B cell (primary cell): Measurements from ENCODE around the gene SCMH1. TPM values are rescaled to one million over a fixed set of nuclear protein-coding genes. Genes with fewer than 3 reads are reported as not detected.

Experiments
- ATAC-seq: fragments of 200-7000 bp; cut with Tn5 transposase; one replicate; pipeline ENCODE4 v1.10.0; 2021; ENCODE audit warnings: low read depth, mild to moderate bottlenecking, moderate number of reproducible peaks, moderate library complexity
- CTCF ChIA-PET: fragments of 350-600 bp; sonication (Branson Sonifier 250); formaldehyde crosslinking; loops from one replicate; lab custom pipeline; 2021; ENCODE audit warnings: antibody characterized with exemption, inconsistent platforms; lab: Charles Lee
- POLR2A ChIA-PET: fragments of 350-600 bp; sonication (Branson Sonifier 250); formaldehyde crosslinking; loops from one replicate; lab custom pipeline; 2021; ENCODE audit warnings: antibody characterized with exemption; lab: Charles Lee
- DNase-seq: peaks from one replicate; pipeline ENCODE4 v3.0.0; 2013
- H2AFZ ChIP-seq: 2 replicates; pipeline ENCODE4 v1.6.1; 2012; ENCODE audit warnings: mild to moderate bottlenecking, low read depth, low read length; ENCODE audit not compliant: insufficient read depth, poor library complexity, severe bottlenecking
- H3K27ac ChIP-seq, 2 donors: 1 replicate in 1 of 2; 2 replicates in 1 of 2; pipeline ENCODE4 v1.5.1; 2012 to 2013; ENCODE audit warnings: low read length in 2 of 2, mild to moderate bottlenecking in 2 of 2, moderate library complexity in 1 of 2
- H3K27me3 ChIP-seq, 4 experiments: fragments of 200-600 bp in 1 of 4; sonication (generic) in 1 of 4; replicated peaks in 1 of 4; 1 replicate in 2 of 4; 2 replicates in 2 of 4; pipeline versions ENCODE4 v1.6.1 to v1.7.0; 2013 to 2016; ENCODE audit warnings: low read length in 3 of 4, mild to moderate bottlenecking in 2 of 4, mixed read lengths in 1 of 4, moderate library complexity in 1 of 4; ENCODE audit not compliant: insufficient read depth in 4 of 4, control insufficient read depth in 3 of 4; ENCODE audit errors: control extremely low read depth in 1 of 4
- H3K36me3 ChIP-seq, 2 experiments: replicated peaks in 1 of 2; 1 replicate in 1 of 2; 2 replicates in 1 of 2; pipeline versions ENCODE4 v1.6.1 to v1.7.1; 2013; ENCODE audit warnings: low read length in 1 of 2; ENCODE audit not compliant: insufficient read depth in 2 of 2, control insufficient read depth in 1 of 2; ENCODE audit errors: control extremely low read depth in 1 of 2, extremely low read depth in 1 of 2
- H3K4me1 ChIP-seq, 2 donors: fragments of 200-600 bp in 1 of 2; sonication (generic) in 1 of 2; 1 replicate in 1 of 2; 2 replicates in 1 of 2; pipeline versions ENCODE4 v1.5.1 to v1.6.1; 2013 to 2017; ENCODE audit warnings: low read length in 2 of 2; ENCODE audit not compliant: control insufficient read depth in 2 of 2, insufficient read depth in 2 of 2
- H3K4me2 ChIP-seq: replicated peaks from 2 replicates; pipeline ENCODE3; 2012; ENCODE audit warnings: mild to moderate bottlenecking, low read depth, low read length; ENCODE audit not compliant: poor library complexity, severe bottlenecking
- H3K4me3 ChIP-seq, 5 experiments: fragments of 200-600 bp in 1 of 5; sonication (generic) in 1 of 5; 1 replicate in 3 of 5; 2 replicates in 2 of 5; pipeline versions ENCODE4 v1.5.1 to v1.7.0; 2011 to 2016; ENCODE audit warnings: low read length in 4 of 5, mild to moderate bottlenecking in 4 of 5, low read depth in 2 of 5, control low read depth in 1 of 5, moderate library complexity in 1 of 5; ENCODE audit not compliant: insufficient read depth in 1 of 5; ENCODE audit errors: control extremely low read depth in 1 of 5, extremely low read depth in 1 of 5
- H3K79me2 ChIP-seq: fragments of 200-600 bp; sonication (generic); one replicate; pipeline ENCODE4 v1.6.0; 2016; ENCODE audit warnings: low read length; ENCODE audit not compliant: control insufficient read depth, insufficient read depth
- H3K9ac ChIP-seq: fragments of 200-600 bp; sonication (generic); 2 replicates; pipeline ENCODE4 v1.6.1; 2017; ENCODE audit warnings: mild to moderate bottlenecking, low read length, moderate library complexity
- H3K9me3 ChIP-seq, 3 donors: one replicate each; pipeline versions ENCODE4 v1.6.1 to v1.7.1; 2013; ENCODE audit warnings: low read length in 2 of 3; ENCODE audit not compliant: control insufficient read depth in 2 of 3, insufficient read depth in 1 of 3; ENCODE audit errors: control extremely low read depth in 1 of 3
- H4K20me1 ChIP-seq: 2 replicates; pipeline ENCODE4 v1.6.0; 2012; ENCODE audit warnings: mild to moderate bottlenecking, low read length; ENCODE audit not compliant: insufficient read depth, control insufficient read depth, poor library complexity, severe bottlenecking
- H3K27ac Mint-ChIP-seq: one replicate; pipeline ENCODE4 v1.8.0; 2021; ENCODE audit warnings: mixed read lengths
- H3K27me3 Mint-ChIP-seq: one replicate; pipeline ENCODE4 v1.8.0; 2021; ENCODE audit warnings: mixed read lengths
- H3K4me1 Mint-ChIP-seq: one replicate; pipeline ENCODE4 v1.8.0; 2021; ENCODE audit warnings: mixed read lengths
- H3K4me3 Mint-ChIP-seq: one replicate; pipeline ENCODE4 v1.8.0; 2021; ENCODE audit warnings: mixed read lengths
- H3K9me3 Mint-ChIP-seq: one replicate; pipeline ENCODE4 v1.8.0; 2022; ENCODE audit warnings: mixed read lengths; ENCODE audit not compliant: insufficient read depth
- CTCF ChIP-seq: fragments of 200-600 bp; IDR thresholded peaks from one replicate; pipeline ENCODE4 v1.8.0; 2022; ENCODE audit warnings: antibody characterized with exemption, mild to moderate bottlenecking
- EZH2 ChIP-seq: IDR thresholded peaks from 2 replicates; pipeline ENCODE4 v1.6.1; 2012; ENCODE audit warnings: borderline replicate concordance, low read depth, mild to moderate bottlenecking, moderate library complexity, low read length; ENCODE audit not compliant: insufficient read depth, poor library complexity, severe bottlenecking
- WGBS: methylation state at CpG from one replicate; pipeline ENCODE4 v1.1.5; 2013; ENCODE audit warnings: missing lambda C conversion rate; ENCODE audit not compliant: insufficient coverage; 5-methylcytosine and 5-hydroxymethylcytosine counted together
- intact Hi-C: fragments of 100-400 bp; cut with micrococcal nuclease; formaldehyde crosslinking; loops from one replicate; pipeline ENCODE4 v1.10.0; 2022
- polyA plus RNA-seq: library from polyadenylated mRNA; depleted of rRNA; stranded (reverse); fragments of >200 nt; gene quantifications from 2 replicates; pipeline ENCODE4 v1.2.3, GENCODE V29; 2012
- total RNA-seq, 2 donors: library from RNA; stranded (reverse); fragments of 120-200 nt in 1 of 2; gene quantifications; 1 replicate in 1 of 2; 2 replicates in 1 of 2; pipeline versions ENCODE4 v1.2.3 to v1.2.4, GENCODE V29; 2013 to 2022

SCMH1 gene
- total and polyA plus RNA-seq, 2 donors (not counting 1 experiment from before 2014, with no cell fraction given): 29.4 to 33.3 TPM

GRCh38 chr1:40985875-40986274 is 256.2 kb downstream of the SCMH1 start:
- TF ChIP-seq EZH2 (no peak), CTCF (no peak)
- Histone ChIP-seq H3K4me1 (peaks cover 4 to 5% of the 10 kb centered on the region in 2 donors), H3K36me3 (peaks cover 3 to 66% of the 10 kb centered on the region in 2 experiments), H3K9me3 (no peaks in the 10 kb centered on the region), H3K9ac (no peak overlapping the region), H3K4me3 (no peak overlapping the region), H3K4me2 (no peak overlapping the region), H3K27me3 (no peaks in the 10 kb centered on the region), H4K20me1 (no peaks in the 10 kb centered on the region), H3K27ac (no peak overlapping the region), H3K79me2 (peaks cover 44% of the 10 kb centered on the region), H2AFZ (no peak overlapping the region)
- Mint-ChIP-seq H3K4me3 (no peak overlapping the region), H3K27ac (no peak overlapping the region), H3K27me3 (no peaks in the 10 kb centered on the region), H3K9me3 (no peaks in the 10 kb centered on the region), H3K4me1 (peaks cover 9% of the 10 kb centered on the region)
- intact Hi-C loops: no loop called here
- ChIA-PET CTCF (interaction anchor here (1.1 kb wide), 1 partner anchor 16 kb away, joined by 3 read pairs; no protein-coding TSS in a partner anchor), POLR2A (no interaction called here)
- WGBS: 97% methylated on average over 3 of the region's 3 CpGs
- no peak for ATAC-seq
- no peak for DNase-seq

DNA sequence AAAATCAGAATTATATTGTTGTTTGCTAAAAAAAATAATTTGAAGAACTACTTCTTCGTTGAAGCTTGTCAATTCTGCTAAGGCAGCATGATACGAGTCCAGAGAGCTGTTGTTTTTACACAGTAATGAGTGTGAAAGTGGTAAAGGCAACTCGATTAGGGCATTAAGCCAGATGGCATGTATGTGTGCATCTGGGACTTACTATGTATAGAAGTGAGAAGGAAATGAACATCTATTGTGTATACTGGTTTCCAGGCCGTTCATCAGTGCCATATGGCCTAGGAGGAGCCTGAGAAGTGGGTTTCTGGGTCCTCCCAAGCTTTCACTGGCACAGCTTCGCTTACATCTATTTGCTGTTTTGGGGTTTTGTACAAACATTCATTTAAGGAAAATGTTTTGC is 256.9 kb downstream of the SCMH1 start:
- Histone ChIP-seq H3K4me2 (no peak overlapping the region), H3K4me1 (peaks cover 8 to 10% of the 10 kb centered on the region in 2 donors), H3K9me3 (no peaks in the 10 kb centered on the region), H4K20me1 (no peaks in the 10 kb centered on the region), H3K4me3 (no peak overlapping the region), H3K36me3 (peaks cover 3 to 59% of the 10 kb centered on the region in 2 experiments), H3K79me2 (peaks cover 51% of the 10 kb centered on the region), H3K27me3 (no peaks in the 10 kb centered on the region), H3K27ac (no peak overlapping the region), H2AFZ (no peak overlapping the region), H3K9ac (no peak overlapping the region)
- ATAC-seq (no peak), DNase-seq (no peak)
- Mint-ChIP-seq H3K27me3 (no peaks in the 10 kb centered on the region), H3K27ac (no peak overlapping the region), H3K4me1 (peaks cover 15% of the 10 kb centered on the region), H3K9me3 (no peaks in the 10 kb centered on the region), H3K4me3 (no peak overlapping the region)
- intact Hi-C loops: no loop called here
- CTCF ChIA-PET: interaction anchor here (1.1 kb wide), 1 partner anchor 17 kb away, joined by 3 read pairs; no protein-coding TSS in a partner anchor
- 42% methylated on average over 5 of the region's 5 CpGs for WGBS
- TF ChIP-seq CTCF (no peak), EZH2 (no peak)
- POLR2A ChIA-PET: no interaction called here
